A673 (cell line): Measurements from ENCODE around the gene DYNLT5.

Source experiments
- CTCF ChIP-seq: fragments of 300-800, 200-600 bp; sonication (generic); conservative IDR thresholded peaks from 2 replicates; pipeline ENCODE4 v1.5.1; 2017; ENCODE audit warnings: low read depth, mild to moderate bottlenecking, antibody characterized with exemption, low read length, moderate library complexity, mixed read lengths
- EZH2 ChIP-seq: fragments of 200-600 bp; sonication (generic); IDR thresholded peaks from 2 replicates; pipeline ENCODE4 v1.6.1; 2017; ENCODE audit warnings: borderline replicate concordance, low read depth, mild to moderate bottlenecking, mixed read lengths, antibody characterized with exemption, low read length; ENCODE audit not compliant: poor library complexity, severe bottlenecking

GRCh38 chr1:66737836-66738235 is 14.4 kb upstream of the DYNLT5 start:
- TF ChIP-seq CTCF (no peak), EZH2 (no peak)
